KG1 (cell line): ENCODE results near the gene SORCS2.

Experiments used
- DNase-seq: peaks from one replicate; lab custom pipeline; 2025; lab: John Stamatoyannopoulos, UW

The SORCS2 gene

DNA sequence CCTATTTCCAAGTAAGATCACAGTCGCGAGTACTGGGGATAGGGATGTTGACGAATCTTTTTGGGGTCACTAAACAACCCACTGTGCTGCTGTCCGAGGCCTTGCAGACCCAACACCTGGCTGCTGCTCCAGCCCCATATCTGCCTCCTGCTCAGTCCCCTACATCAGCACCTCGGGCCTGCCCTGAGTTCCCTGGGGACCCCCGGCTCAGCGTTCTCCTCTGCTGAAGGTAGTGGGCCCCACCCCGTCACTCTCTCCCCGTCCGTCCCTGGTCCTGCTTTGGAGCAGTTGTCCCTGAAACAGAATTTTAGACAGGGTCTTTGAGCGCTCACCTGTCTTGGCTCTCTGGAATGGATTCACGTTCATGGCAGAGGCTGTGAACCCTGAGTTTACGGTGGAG, 444.8 kb downstream of the SORCS2 start:
- DNase-seq, result no peak

DNA sequence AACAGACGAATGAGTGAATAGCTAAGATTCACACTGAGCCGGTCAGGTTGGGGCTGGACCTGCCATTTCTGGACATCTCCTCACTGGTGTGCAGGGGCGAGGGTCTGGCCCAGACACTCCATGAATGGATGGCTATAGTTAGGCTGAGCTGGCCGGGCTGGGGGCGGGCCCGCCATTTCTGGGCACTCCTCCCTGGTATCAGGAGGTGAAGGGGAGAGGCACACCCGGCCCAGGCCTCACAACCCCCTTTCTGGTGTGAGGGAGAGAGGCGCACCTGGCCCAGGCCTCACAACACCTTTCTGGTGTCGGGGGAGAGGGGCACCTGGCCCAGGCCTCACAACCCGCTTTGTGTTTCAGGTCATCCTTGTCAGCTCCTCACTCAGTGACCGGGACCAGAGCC, 445.6 kb downstream of the SORCS2 start:
- DNase-seq, result no peak

- DNase-seq, result no peak
Measured at GRCh38 chr4:7638489-7638888, 446.2 kb downstream of the SORCS2 start.

GRCh38 chr4:7638984-7639789, 446.8 kb downstream of the SORCS2 start:
- no peak for DNase-seq

DNA sequence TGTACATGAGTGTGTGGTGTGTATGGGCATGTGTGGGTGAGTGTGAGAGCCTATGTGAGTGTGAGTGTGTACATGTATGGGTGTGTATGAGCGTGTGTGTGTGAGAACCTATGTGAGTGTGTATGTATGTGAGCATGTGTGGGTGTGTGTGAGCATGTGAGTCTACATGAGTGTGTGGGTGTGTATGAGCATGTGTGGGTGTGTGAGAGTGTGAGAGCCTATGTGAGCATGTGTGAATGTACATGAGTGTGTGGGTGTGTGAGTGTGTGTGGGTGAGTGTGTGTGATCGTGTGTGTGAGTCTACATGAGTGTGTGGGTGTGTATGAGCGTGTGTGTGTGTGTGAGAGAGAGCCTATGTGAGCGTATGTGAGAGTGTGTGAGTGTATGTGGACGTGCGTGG, 447.8 kb downstream of the SORCS2 start:
- DNase-seq, result no peak

- no peak for DNase-seq
Measured at GRCh38 chr4:7641712-7642111, 449.4 kb downstream of the SORCS2 start.

- no peak for DNase-seq
Measured at GRCh38 chr4:7642741-7643458, 450.6 kb downstream of the SORCS2 start.

- no peak for DNase-seq
Measured at GRCh38 chr4:7645158-7645557, 452.8 kb downstream of the SORCS2 start.

GRCh38 chr4:7645956-7646355, 453.6 kb downstream of the SORCS2 start:
- DNase-seq, result no peak

GRCh38 chr4:7646384-7647061, 454.2 kb downstream of the SORCS2 start:
- no peak for DNase-seq

DNA sequence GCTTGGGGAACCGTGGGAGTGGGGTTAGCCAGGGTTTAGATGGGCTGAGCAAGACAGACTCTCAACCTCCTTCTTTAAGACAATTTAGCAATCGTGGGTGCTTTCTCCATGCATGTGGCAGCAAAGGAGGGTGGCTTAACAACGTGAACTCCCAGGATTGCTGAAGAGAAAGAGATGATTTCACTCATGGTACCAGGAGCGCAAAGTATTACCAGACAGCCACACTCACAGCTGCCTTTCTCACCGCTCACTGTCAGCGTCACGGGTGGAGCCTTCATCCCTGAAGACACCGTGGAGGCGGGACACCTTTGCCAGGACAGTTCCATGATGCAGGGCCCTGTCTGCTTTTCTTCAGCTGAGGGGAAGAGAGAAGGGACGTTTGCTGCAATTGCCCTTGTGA, 454.8 kb downstream of the SORCS2 start:
- DNase-seq, result no peak

DNA sequence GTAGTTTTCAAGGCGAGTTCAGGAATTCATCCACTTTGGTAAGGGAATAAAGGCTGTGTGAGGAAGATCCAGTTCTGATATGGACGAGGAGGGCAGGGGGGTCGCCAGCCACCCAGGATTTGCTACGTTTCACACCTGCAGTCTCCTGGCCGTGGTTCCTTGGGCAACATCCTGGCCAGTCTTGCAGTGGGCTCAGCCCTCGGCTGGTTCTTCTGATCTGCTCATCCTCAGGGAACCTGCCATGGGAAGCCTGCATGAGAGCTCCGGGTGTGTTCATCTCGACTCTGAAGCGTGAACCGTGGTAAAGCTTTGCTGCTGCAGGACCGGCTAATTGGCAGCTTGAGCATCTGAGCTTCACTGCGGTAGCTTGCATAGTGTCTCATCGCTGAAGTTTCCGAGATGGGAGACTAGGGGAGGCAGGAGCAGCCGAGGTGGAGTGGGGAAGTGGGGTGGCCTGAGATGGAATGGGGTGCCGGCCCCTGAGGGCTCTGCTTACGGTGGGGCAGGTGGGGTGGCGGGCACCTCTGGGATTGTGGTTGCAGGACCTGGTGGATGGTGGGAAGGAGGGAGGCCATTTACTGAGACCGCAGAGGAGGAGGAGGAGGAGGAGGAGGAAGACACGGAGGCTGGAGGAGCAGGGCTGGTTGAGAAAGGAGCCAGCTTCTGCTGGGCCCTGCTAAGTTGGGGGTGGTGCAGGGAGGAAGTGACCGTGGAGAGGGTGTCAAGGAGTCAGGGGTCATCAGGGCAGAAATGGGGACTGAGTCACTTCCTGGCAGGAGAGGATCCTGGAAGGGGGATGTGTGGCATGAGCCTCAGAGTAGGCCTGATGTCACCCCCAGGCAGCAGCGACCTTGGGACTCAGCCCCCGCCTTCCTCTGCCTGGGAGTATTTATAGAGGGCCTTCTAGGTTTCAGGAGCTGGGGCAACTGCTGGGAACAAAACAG, 455.5 kb downstream of the SORCS2 start:
- DNase-seq, result no peak

DNA sequence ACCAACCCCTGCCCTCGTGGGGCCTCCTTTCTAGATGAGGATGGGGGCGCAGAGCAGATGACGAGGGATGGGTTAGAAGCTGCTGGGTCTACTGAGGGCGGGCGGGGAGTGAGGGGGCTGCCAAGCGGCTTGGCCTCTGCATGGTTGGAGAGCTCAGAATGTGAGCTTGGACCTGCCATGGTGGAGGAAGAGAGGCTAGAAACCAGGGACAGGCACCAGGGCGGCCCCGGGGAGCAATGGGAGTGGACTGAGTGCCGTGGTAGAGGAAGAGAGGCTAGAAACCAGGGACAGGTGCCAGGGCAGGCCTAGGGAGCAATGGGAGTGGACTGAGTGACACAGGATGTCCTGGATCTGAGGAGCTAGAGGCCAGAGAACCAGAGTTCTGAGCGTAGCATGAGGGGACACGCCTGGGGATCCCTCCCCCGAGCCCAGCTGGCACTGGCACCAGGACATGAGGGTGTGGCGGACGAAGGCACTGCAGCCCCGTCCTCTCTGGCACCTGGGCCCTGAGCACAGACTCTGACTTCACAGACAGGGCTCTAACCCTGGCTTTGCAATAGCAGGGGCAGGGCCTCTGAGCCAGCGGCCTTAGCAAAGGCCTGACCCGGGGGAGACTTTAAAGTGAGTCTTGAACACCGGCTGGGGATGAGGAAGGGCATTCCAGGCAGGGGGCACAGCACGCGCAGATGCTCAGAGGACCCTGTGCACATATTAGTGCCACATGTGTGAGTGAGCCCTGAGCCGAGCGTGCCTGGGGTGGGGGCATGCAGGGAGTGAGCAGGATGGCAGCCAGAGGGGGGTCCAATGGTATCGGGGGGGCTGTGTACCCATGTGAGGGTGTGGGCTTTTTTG, 456.4 kb downstream of the SORCS2 start:
- DNase-seq, result no peak

- DNase-seq, result no peak
Measured at GRCh38 chr4:7649411-7649740, 457.0 kb downstream of the SORCS2 start.

DNA sequence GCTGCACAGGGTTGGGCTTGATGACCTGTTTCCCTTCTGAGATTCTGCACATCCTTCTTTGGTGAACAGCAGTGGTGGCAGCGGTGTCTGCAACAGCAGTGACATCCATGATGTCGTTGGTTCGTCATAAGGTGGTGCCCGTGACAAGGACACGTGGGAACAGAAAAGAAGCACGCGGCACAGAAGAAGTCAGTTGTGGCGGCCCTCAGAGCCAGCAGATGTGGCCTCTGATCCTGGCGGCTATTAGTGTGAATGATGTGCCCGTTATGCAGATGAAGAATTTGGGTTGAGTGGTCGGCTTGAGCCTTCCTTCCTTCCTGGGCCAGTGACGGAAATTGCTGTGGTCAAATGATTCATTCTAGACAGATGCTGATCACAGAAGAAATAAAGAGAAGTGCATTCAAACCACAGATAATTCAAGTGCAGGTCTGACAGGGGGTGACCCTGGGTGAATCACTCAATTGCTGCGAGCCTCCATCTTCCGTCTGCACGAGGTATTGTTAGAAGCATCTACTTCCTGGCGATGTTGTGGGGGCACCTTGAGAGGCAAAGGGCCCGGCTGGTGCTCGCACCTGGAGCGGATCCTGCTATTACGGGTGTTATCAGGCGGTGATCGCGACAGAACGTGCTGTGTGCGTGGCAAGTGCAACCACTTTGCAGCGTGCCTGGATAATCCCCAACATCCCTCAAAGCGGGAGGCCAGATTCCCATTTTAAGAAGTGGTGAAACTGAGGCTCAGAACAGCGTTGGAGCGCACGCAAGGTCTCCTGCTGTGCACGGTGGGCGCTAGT, 457.6 kb downstream of the SORCS2 start:
- peak; percentile 86 for DNase-seq

DNA sequence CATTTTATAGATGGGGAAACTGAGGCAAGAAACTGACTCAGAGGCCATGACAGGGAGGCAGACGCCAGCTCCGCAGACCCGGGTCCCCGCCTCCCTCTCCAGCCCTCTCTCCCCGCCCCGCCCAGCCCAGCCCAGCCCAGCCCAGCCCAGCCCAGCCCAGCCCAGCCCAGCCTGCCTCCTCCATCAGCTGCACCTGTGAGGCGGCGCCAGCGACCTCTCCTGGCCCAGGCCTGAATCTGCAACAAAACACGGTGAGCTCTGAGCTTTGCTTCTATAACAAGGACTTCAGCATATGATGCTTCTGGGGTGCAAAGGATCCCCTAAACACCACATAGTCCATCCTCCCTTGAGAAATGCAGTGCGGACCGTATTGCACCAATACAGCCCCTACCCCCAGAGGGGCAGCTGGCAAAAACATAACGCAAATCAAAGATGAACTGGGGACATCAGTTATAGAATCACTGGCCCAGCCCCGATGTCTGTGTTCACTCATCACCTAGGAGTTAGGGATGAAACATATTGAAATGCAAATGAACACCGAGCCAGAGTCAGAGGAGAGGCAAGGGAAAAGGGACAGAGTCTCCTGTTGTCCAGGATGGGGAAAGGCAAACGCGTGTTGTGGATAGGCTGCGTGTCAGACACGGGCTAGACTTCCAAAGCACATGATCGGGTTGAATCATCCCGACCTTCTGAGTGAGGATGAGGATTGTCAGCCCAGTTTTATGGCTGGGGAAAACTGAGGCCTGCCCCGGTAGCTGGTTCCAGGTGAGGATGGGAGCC, 458.5 kb downstream of the SORCS2 start:
- DNase-seq, result no peak

GRCh38 chr4:7651461-7651921, 459.2 kb downstream of the SORCS2 start:
- no peak for DNase-seq

- no peak for DNase-seq
Measured at GRCh38 chr4:7652006-7652405, 459.7 kb downstream of the SORCS2 start.

GRCh38 chr4:7652451-7652881, 460.1 kb downstream of the SORCS2 start:
- DNase-seq, result no peak
